Gastroesophageal sphincter (tissue), 4 donors: ENCODE data around the gene HTRA3. TPM values are rescaled to one million over a fixed set of nuclear protein-coding genes. Genes with fewer than 3 reads are reported as not detected.

ENCODE experiments used
- ATAC-seq: fragments of 150-250 bp; one replicate; pipeline ENCODE4 v1.9.1; 2016; ENCODE audit warnings: mild to moderate bottlenecking, moderate library complexity
- H3K27ac ChIP-seq, 4 donors: fragments of 200-600 bp; sonication (generic) in 3 of 4; 1 replicate in 3 of 4; 2 replicates in 1 of 4; pipeline ENCODE4 v1.5.1; 2016 to 2019
- H3K27me3 ChIP-seq: fragments of 200-600 bp; sonication (generic); one replicate; pipeline ENCODE4 v1.5.1; 2019
- H3K36me3 ChIP-seq, 2 donors: fragments of 200-600 bp; sonication (generic); one replicate each; pipeline ENCODE4 v1.5.1; 2019; ENCODE audit warnings: control low read depth in 1 of 2
- H3K4me1 ChIP-seq, 3 donors: fragments of 200-600 bp; sonication (generic); 1 replicate in 2 of 3; 2 replicates in 1 of 3; pipeline ENCODE4 v1.5.1; 2016 to 2019; ENCODE audit warnings: control low read depth in 2 of 3
- H3K4me3 ChIP-seq, 2 donors: fragments of 200-600 bp; sonication (generic); one replicate each; pipeline ENCODE4 v1.5.1; 2019; ENCODE audit warnings: mild to moderate bottlenecking in 1 of 2, moderate library complexity in 1 of 2
- H3K9me3 ChIP-seq, 3 donors: fragments of 200-600 bp; sonication (generic); one replicate each; pipeline ENCODE4 v1.5.1; 2017 to 2019; ENCODE audit warnings: control low read depth in 2 of 3
- EP300 ChIP-seq: sonication (generic); formaldehyde crosslinking; IDR thresholded peaks from one replicate; pipeline ENCODE4 v1.6.1; 2017; ENCODE audit warnings: antibody characterized with exemption, mild to moderate bottlenecking
- POLR2A ChIP-seq, 2 donors: fragments of 450-650 bp; IDR thresholded peaks; one replicate each; pipeline ENCODE4 v1.6.1; 2017; ENCODE audit warnings: antibody characterized with exemption in 2 of 2, mild to moderate bottlenecking in 2 of 2, moderate library complexity in 1 of 2
- POLR2AphosphoS5 ChIP-seq: sonication (generic); formaldehyde crosslinking; IDR thresholded peaks from one replicate; pipeline ENCODE4 v1.6.1; 2017; ENCODE audit warnings: antibody characterized with exemption
- WGBS, 2 donors: methylation state at CpG; one replicate each; pipeline ENCODE4 v1.1.5; 2018; ENCODE audit warnings: low coverage in 1 of 2; 5-methylcytosine and 5-hydroxymethylcytosine counted together
- total RNA-seq, 4 donors: library from RNA; depleted of rRNA; stranded (reverse); fragments of >200 nt; gene quantifications; one replicate each; pipeline ENCODE4 v1.1.0, GENCODE V29; 2016
- TF ChIP-seq, protein P1 (sequence below), 4 experiments: fragments of 200-600 bp in 2 of 4; fragments of 450-650 bp in 2 of 4; sonication (generic) in 1 of 4; IDR thresholded peaks; one replicate each; pipeline ENCODE4 v1.5.1; 2017 to 2019; ENCODE audit warnings: antibody characterized with exemption in 4 of 4, mild to moderate bottlenecking in 2 of 4, moderate library complexity in 2 of 4

Gene HTRA3
- total RNA-seq, 4 donors from 2014 or later: 30.2 to 80.5 (median 59.9) TPM

DNA sequence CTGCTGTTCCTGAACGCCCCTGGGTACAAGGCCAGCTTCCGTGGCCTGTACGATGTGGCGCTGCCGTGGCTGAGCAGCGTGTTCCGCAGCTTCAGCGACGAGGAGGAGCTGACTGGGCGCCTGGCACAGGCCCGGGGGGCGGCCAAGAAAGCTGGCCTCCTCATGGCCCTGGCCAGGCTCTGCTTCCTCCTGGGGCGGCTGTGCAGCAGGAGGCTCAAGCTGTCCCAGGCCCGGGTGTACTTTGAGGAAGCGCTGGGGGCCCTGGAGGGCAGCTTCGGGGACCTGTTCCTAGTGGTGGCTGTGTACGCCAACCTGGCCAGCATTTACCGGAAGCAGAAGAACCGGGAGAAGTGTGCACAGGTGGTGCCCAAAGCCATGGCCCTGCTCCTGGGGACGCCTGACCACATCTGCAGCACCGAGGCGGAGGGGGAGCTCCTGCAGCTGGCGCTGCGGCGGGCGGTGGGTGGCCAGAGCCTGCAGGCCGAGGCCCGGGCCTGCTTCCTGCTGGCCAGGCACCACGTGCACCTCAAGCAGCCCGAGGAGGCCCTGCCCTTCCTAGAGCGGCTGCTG, 42.3 kb upstream of the HTRA3 start:
- H3K27me3 ChIP-seq: no peaks in the 10 kb centered on the region
- no peak overlapping the region for H3K4me3 ChIP-seq
- H3K27ac ChIP-seq: no peak overlapping the region
- no peak for TF ChIP-seq POLR2AphosphoS5
- no peak for TF ChIP-seq EP300
- TF ChIP-seq POLR2A (IDR thresholded peaks at IDR 0.05): no peak
- TF ChIP-seq, protein P1, sequence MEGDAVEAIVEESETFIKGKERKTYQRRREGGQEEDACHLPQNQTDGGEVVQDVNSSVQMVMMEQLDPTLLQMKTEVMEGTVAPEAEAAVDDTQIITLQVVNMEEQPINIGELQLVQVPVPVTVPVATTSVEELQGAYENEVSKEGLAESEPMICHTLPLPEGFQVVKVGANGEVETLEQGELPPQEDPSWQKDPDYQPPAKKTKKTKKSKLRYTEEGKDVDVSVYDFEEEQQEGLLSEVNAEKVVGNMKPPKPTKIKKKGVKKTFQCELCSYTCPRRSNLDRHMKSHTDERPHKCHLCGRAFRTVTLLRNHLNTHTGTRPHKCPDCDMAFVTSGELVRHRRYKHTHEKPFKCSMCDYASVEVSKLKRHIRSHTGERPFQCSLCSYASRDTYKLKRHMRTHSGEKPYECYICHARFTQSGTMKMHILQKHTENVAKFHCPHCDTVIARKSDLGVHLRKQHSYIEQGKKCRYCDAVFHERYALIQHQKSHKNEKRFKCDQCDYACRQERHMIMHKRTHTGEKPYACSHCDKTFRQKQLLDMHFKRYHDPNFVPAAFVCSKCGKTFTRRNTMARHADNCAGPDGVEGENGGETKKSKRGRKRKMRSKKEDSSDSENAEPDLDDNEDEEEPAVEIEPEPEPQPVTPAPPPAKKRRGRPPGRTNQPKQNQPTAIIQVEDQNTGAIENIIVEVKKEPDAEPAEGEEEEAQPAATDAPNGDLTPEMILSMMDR (IDR thresholded peaks at IDR 0.05): no peak
- H3K9me3 ChIP-seq: no peaks in the 10 kb centered on the region
- peaks cover 0 to 17% of the 10 kb centered on the region in 2 donors for H3K36me3 ChIP-seq
- peaks cover 0 to 17% (median 10%) of the 10 kb centered on the region in 3 donors for H3K4me1 ChIP-seq
- no CpG with 5 or more reads among the region's 31 CpGs for WGBS, 2 donors
- peak; percentile 8 for ATAC-seq

DNA sequence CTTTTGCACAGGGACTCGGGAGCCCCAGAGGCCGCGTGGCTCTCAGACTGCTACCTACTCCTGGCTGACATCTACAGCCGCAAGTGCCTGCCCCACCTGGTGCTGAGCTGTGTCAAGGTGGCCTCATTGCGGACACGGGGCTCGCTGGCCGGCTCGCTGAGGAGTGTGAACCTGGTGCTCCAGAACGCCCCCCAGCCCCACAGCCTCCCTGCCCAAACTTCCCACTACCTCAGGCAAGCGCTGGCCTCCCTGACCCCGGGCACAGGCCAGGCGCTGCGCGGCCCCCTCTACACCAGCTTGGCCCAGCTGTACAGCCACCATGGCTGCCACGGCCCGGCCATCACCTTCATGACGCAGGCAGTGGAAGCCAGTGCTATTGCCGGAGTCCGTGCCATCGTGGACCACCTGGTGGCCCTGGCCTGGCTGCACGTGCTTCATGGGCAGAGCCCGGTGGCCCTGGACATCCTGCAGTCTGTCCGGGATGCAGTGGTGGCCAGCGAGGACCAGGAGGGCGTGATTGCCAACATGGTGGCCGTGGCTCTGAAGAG, 41.7 kb upstream of the HTRA3 start:
- 98% methylated on average over 7 of the region's 27 CpGs; no CpG with 5 or more reads in 1 of the 2 donors for WGBS, 2 donors
- peaks cover 0 to 20% of the 10 kb centered on the region in 2 donors for H3K36me3 ChIP-seq

DNA sequence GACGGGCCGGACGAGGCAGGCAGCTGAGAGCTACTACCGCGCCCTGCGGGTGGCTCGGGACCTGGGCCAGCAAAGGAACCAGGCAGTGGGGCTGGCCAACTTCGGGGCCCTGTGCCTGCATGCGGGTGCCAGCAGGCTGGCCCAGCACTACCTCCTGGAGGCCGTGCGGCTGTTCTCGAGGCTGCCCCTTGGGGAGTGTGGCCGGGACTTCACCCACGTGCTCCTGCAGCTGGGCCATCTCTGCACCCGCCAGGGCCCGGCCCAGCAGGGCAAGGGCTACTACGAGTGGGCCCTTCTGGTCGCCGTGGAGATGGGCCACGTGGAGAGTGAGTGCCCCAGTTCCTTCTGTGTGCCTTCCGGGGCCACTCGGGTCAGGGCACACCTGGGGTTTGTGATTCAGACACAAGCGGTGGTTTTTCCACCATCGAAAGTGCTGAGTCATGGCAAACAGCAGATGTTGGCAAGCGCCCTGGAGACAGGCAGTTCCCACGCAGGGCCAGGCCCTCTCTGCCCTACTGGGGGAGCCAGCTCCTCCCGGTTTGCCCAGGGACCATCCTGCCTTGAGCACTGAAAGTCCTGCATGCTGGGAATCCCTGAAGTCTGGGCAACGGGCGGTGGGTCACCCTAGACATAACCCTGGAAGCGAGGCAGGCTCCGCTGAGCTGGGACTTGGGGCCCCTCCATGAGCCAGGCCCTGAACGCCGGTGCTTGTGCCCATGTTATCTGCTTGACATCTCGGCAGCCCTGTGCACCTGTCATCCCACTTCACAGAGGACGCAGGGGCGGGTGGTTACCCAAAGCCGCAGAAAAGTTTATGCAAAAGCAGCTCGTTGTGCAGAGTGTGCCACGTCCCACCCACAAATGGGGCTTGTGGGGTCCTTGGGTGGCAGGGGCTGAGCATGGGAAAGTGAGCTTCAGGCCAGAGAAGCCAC, 41.0 kb upstream of the HTRA3 start:
- H3K4me1 ChIP-seq: peaks cover 0 to 17% (median 10%) of the 10 kb centered on the region in 3 donors
- peak overlapping the region in 1 of 4 donors; percentile 28 for H3K27ac ChIP-seq
- peaks cover 0 to 17% of the 10 kb centered on the region in 2 donors for H3K36me3 ChIP-seq
- TF ChIP-seq EP300: no peak
- TF ChIP-seq, protein P1 (IDR thresholded peaks at IDR 0.05): no peak
- TF ChIP-seq POLR2A (IDR thresholded peaks at IDR 0.05): no peak
- TF ChIP-seq POLR2AphosphoS5: no peak
- no peaks in the 10 kb centered on the region for H3K9me3 ChIP-seq
- H3K4me3 ChIP-seq: no peak overlapping the region
- 40 to 100% methylated on average over 1 to 2 of the region's 39 CpGs for WGBS, 2 donors
- peak; percentile 57 for ATAC-seq
- H3K27me3 ChIP-seq: no peaks in the 10 kb centered on the region

More for the DNA sequence above, 41.7 kb upstream of the HTRA3 start:
- Histone ChIP-seq H3K27ac (peak overlapping the region in 1 of 4 donors; percentile 28), H3K4me1 (peaks cover 0 to 17% (median 10%) of the 10 kb centered on the region in 3 donors), H3K4me3 (no peak overlapping the region), H3K9me3 (no peaks in the 10 kb centered on the region), H3K27me3 (no peaks in the 10 kb centered on the region)
- no peak for TF ChIP-seq POLR2AphosphoS5
- TF ChIP-seq, protein P1 (IDR thresholded peaks at IDR 0.05): no peak
- TF ChIP-seq POLR2A (IDR thresholded peaks at IDR 0.05): no peak
- TF ChIP-seq EP300: no peak
- peak; percentile 6 for ATAC-seq

DNA sequence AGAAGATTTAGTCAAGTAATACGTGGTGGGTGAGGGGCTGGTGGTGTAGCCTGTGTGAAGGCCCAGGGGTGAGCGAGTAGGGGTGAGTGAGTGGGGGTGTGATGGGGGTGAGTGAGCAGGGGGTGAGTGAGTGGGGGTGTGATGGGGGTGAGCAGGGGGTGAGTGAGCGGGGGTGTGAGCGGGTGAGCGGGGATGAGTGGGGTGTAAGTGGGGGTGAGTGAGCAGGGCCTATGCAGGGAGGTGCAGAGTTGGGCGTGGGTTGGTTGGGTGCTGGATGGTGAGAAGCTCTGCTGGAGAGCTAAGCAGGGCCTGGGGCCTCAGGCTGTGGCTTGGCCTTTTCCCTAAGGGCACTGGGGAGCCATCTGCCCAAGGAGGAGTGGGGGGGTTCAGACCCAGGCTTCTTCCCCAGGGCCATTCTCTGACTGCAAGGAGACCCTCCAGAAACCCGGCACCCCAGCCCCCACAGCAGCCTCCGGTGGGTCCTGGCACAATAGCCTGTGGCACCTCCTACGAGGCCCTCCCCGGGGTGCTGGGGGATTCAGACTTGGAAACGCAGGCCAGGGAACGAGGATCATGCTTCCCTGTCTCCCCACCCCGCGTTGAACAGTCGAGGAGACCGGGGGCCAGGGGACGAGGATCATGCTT, 40.1 kb upstream of the HTRA3 start:
- TF ChIP-seq POLR2AphosphoS5 (no peak), POLR2A (IDR thresholded peaks at IDR 0.05) (no peak), EP300 (no peak)
- TF ChIP-seq, protein P1 (IDR thresholded peaks at IDR 0.05): no peak
- Histone ChIP-seq H3K27me3 (no peaks in the 10 kb centered on the region), H3K4me1 (peaks cover 0 to 17% (median 10%) of the 10 kb centered on the region in 3 donors), H3K27ac (no peak overlapping the region), H3K9me3 (no peaks in the 10 kb centered on the region), H3K36me3 (peaks cover 0 to 17% of the 10 kb centered on the region in 2 donors), H3K4me3 (no peak overlapping the region)
- 91 to 100% methylated on average over 4 to 12 of the region's 17 CpGs for WGBS, 2 donors
- ATAC-seq: no peak
